Right lobe of liver (tissue), 4 donors: ENCODE measurements around the gene ZBTB48.

Source experiments
- CTCF ChIP-seq, 4 donors: fragments of 200-600 bp in 3 of 4; fragments of 450-650 bp in 1 of 4; IDR thresholded peaks; one replicate each; pipeline versions ENCODE4 v1.5.1 to v1.8.0; 2016 to 2022; ENCODE audit warnings: antibody characterized with exemption in 4 of 4, mild to moderate bottlenecking in 2 of 4
- POLR2A ChIP-seq: fragments of 450-650 bp; IDR thresholded peaks from one replicate; pipeline ENCODE4 v1.6.1; 2017; ENCODE audit warnings: antibody characterized with exemption, mild to moderate bottlenecking
- donor health status: DM: no; HTN: no; CAD: no.
- donor health status: DM: no; HTN: no; CAD: no.
- donor health status: DM: no; HTN: yes; CAD: no.

DNA sequence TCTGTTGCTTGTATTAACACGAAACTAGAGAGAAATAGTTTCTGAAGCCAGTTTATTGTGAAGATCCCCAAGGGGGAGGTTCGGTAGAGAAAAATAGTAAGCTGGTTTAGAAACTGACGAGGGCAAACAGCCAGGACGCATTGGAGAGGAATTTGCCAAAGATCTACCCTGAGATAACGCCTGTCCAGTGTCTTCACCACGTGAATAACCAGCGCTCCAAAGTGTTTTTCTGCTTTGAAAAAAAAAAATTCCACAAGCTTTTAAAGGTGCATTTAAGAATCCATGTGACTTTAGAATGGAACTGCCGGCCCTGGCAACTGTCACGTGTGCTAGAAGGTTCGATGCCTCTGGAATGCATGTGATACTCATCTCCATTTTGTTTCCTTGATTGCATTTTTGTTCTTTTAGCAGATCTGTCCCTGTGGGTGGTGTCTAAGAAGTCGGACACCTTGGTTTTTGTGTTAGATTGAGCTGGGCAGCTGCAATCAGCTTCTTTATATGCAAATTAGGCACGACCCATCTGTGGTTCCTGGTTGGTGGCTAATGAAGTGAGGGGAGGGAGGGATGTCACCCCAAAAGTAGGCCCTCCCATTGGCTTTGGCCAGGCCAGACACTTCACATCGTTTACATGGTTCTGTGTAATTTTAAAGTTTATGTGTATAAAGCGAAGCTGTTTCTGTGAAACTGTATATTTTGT, 43.6 kb downstream of the ZBTB48 start:
- no peak for TF ChIP-seq CTCF (IDR thresholded peaks at IDR 0.05)
- no peak for TF ChIP-seq POLR2A
